PC-3 (cell line): ENCODE data around the gene MTTP.

Experiments
- EZH2 ChIP-seq: fragments of 300-600 bp; sonication (generic); IDR thresholded peaks from one replicate; pipeline ENCODE4 v1.6.1; 2017; ENCODE audit warnings: antibody characterized with exemption, mild to moderate bottlenecking, low read length; ENCODE audit not compliant: unreplicated experiment
- TF ChIP-seq, protein P1 (sequence below): fragments of 300-600 bp; sonication (generic); conservative IDR thresholded peaks from 2 replicates; pipeline ENCODE4 v1.5.1; 2017; ENCODE audit warnings: antibody characterized with exemption, low read depth, mild to moderate bottlenecking, low read length

DNA sequence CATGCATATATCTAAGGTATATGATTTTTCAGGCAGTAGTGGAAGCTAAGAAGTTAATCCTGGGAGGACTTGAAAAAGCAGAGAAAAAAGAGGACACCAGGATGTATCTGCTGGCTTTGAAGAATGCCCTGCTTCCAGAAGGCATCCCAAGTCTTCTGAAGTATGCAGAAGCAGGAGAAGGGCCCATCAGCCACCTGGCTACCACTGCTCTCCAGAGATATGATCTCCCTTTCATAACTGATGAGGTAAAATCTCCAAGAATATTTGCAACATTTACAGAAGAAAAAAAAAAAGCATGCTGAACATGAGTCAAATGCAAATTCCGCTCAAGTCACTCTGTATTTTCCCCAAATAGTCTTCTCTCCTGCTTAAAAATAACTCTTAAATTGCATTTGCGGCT is 32.1 kb downstream of the MTTP start:
- TF ChIP-seq, protein P1, sequence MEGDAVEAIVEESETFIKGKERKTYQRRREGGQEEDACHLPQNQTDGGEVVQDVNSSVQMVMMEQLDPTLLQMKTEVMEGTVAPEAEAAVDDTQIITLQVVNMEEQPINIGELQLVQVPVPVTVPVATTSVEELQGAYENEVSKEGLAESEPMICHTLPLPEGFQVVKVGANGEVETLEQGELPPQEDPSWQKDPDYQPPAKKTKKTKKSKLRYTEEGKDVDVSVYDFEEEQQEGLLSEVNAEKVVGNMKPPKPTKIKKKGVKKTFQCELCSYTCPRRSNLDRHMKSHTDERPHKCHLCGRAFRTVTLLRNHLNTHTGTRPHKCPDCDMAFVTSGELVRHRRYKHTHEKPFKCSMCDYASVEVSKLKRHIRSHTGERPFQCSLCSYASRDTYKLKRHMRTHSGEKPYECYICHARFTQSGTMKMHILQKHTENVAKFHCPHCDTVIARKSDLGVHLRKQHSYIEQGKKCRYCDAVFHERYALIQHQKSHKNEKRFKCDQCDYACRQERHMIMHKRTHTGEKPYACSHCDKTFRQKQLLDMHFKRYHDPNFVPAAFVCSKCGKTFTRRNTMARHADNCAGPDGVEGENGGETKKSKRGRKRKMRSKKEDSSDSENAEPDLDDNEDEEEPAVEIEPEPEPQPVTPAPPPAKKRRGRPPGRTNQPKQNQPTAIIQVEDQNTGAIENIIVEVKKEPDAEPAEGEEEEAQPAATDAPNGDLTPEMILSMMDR, result no peak
- no peak for TF ChIP-seq EZH2
